ENCODE results near the gene DYNC2I2.

- no peak for TF ChIP-seq CTCF (IDR thresholded peaks at IDR 0.05)
- TF ChIP-seq POLR2A (IDR thresholded peaks at IDR 0.05): no peak
Measured at GRCh38 chr9:128632066-128632465, 24.6 kb downstream of the DYNC2I2 start.

All from esophagus squamous epithelium (tissue), 4 donors.